ENCODE measurements around the gene SULT6B1. TPM values are rescaled to one million over a fixed set of nuclear protein-coding genes. Genes with fewer than 3 reads are reported as not detected.

SULT6B1 gene
- total RNA-seq, 1 donor from 2014 or later, result not detected

DNA sequence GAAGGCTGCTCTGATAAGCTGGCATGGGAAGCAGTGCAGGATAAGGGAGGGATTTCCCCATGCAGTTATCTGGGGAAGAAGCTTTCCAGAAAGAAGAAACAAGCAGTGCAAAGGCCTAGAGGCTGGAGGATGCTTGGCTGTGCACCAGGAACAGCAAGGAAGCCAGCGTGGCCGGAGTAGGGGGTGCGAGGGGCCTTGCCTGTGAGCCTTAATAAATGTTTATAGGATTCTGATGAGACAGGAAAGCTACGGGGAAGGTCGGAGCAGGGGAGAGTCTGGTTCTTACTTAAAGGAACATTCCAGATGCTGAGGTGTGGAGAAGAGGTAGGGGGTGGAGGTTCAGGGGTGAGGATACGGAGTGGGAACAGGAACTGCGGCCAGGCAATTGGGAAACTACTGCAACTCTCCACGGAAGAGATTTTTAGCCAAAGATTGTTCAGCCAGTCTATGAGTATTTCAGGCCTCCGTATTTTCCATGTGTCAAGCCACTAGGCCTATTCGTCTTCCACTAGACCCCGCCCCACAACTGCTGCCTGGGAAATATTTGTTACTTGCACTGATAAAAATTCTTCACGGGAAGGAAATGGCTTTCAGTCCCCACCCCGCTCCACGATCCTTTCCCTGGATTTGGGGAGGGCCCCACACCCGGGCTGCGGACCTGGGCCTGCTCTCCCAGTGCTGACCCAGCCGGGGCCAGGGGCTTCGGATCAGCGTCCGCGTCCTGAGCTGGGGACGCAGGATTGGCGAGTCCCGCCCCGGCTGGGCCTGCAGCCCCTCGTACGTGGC, 32.2 kb downstream of the SULT6B1 start:
- intact Hi-C loops (cut with DNase I), result no loop called here
- TF ChIP-seq POLR2AphosphoS5 (IDR thresholded peaks at IDR 0.05; ENCODE audit: insufficient read depth in 1 of 2, low read depth in 1 of 2) (peak in 1 of 2 donors; percentile 19), POLR2A (IDR thresholded peaks at IDR 0.05) (no peak)
- peak in 1 of 2 donors; percentile 89 for DNase-seq (ENCODE audit: extremely low spot score in 2 of 2)
- Histone ChIP-seq H3K4me1 (peaks cover 19% of the 10 kb centered on the region), H3K4me3 (peak overlapping the region; percentile 66 to 82), H3K27ac (peak overlapping the region; percentile 92), H3K27me3 (no peaks in the 10 kb centered on the region), H3K9me3 (no peaks in the 10 kb centered on the region), H3K36me3 (no peaks in the 10 kb centered on the region)

DNA sequence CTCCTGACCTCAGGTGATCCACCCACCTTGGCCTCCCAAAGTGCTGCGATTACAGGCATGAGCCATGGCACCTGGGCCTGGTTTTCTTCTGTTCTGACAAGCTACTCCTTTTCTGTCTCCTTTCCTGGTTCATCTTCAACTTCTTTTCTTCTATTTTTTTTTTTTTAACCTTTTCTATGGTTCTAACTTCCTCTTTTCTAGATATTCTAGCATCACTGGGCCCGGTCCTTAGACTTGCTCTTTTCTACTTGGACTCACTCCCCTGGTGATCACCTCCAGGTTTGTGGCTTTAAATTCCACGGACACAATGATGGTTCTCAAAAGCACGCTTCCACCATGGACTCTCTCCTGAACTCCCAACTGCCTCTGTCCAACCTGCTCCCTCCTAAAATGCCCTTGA, 33.7 kb downstream of the SULT6B1 start:
- Histone ChIP-seq H3K27ac (no peak overlapping the region), H3K9me3 (no peaks in the 10 kb centered on the region), H3K27me3 (no peaks in the 10 kb centered on the region), H3K4me1 (peaks cover 27% of the 10 kb centered on the region), H3K36me3 (no peaks in the 10 kb centered on the region), H3K4me3 (no peak overlapping the region)
- intact Hi-C loops (cut with DNase I), result no loop called here
- no peak for DNase-seq (ENCODE audit: extremely low spot score in 2 of 2)
- no peak for TF ChIP-seq POLR2A (IDR thresholded peaks at IDR 0.05)
- no peak for TF ChIP-seq POLR2AphosphoS5 (IDR thresholded peaks at IDR 0.05; ENCODE audit: insufficient read depth in 1 of 2, low read depth in 1 of 2)

DNA sequence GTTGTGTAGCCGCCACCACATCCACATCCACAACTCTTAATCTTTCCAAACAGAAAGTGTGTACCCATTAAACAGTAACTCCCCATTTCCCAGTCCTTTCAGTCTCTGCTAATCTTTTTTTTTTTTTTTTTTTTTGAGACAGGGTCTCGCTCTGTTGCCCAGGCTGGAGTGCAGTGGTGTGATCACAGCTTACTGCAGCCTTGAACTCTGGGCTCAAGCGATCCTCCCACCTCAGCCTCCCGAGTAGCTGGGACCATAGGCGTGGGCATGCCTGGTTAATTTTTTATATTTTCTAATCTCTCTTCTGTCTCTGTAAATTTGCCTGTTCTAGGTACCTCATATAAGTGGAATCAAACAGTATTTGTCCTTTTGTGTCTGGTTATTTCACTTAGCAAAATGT, 35.2 kb downstream of the SULT6B1 start:
- H3K27me3 ChIP-seq, result no peaks in the 10 kb centered on the region
- no peak for DNase-seq (ENCODE audit: extremely low spot score in 2 of 2)
- H3K27ac ChIP-seq, result no peak overlapping the region
- H3K4me3 ChIP-seq, result no peak overlapping the region
- intact Hi-C loops (cut with DNase I), result no loop called here
- H3K4me1 ChIP-seq, result peaks cover 31% of the 10 kb centered on the region
- no peak for TF ChIP-seq CTCF (IDR thresholded peaks at IDR 0.05)
- no peak for TF ChIP-seq POLR2A (IDR thresholded peaks at IDR 0.05)
- no peak for TF ChIP-seq POLR2AphosphoS5 (IDR thresholded peaks at IDR 0.05; ENCODE audit: insufficient read depth in 1 of 2, low read depth in 1 of 2)
- H3K36me3 ChIP-seq, result peaks cover 0 to 6% of the 10 kb centered on the region in 2 donors
- H3K9me3 ChIP-seq, result no peaks in the 10 kb centered on the region

DNA sequence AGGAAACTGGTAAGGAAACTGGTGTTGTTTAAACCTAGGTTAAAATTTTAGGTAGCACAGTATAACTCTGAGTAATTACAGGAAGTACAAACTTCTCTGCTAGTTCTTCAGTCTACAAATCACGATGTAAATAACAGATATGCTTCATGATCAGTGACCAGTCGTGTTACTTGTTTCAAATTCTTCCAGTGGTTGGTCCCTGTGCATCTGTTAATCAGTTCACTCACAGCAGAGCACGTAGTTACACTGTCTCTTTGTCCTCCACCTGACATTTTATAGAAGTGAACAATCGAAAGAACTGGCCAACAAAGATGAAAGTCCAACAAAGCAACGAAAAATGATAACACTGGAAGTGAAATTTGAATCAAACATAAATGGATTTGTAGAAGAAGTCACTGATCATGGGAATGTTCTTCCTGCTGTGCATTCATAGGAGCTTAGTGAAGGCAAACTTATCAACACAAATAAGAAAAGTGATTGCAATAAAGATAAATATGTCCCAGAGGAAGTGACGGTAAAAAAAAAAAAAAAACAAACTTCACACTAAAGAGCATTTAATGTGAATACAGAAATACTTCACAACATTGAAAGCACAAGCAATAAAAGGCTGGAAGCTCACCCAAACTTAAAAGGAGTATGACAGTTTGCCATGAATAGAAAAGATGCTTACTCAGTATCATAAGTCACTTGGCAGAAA, 38.7 kb downstream of the SULT6B1 start:
- Histone ChIP-seq H3K9me3 (no peaks in the 10 kb centered on the region), H3K27me3 (no peaks in the 10 kb centered on the region), H3K4me1 (peaks cover 16% of the 10 kb centered on the region), H3K4me3 (no peak overlapping the region), H3K27ac (no peak overlapping the region), H3K36me3 (peaks cover 0 to 24% of the 10 kb centered on the region in 2 donors)
- TF ChIP-seq POLR2A (IDR thresholded peaks at IDR 0.05) (no peak), POLR2AphosphoS5 (IDR thresholded peaks at IDR 0.05; ENCODE audit: insufficient read depth in 1 of 2, low read depth in 1 of 2) (no peak)
- intact Hi-C loops (cut with DNase I), result no loop called here
- DNase-seq (ENCODE audit: extremely low spot score in 2 of 2), result no peak

GRCh38 chr2:37148325-37148724, 40.1 kb downstream of the SULT6B1 start:
- peaks cover 0 to 36% of the 10 kb centered on the region in 2 donors for H3K36me3 ChIP-seq
- intact Hi-C loops (cut with DNase I), result no loop called here
- H3K4me3 ChIP-seq, result no peak overlapping the region
- H3K4me1 ChIP-seq, result peaks cover 12% of the 10 kb centered on the region
- no peaks in the 10 kb centered on the region for H3K27me3 ChIP-seq
- H3K27ac ChIP-seq, result no peak overlapping the region
- DNase-seq (ENCODE audit: extremely low spot score in 2 of 2), result no peak
- TF ChIP-seq CTCF (IDR thresholded peaks at IDR 0.05) (no peak), POLR2AphosphoS5 (IDR thresholded peaks at IDR 0.05; ENCODE audit: insufficient read depth in 1 of 2, low read depth in 1 of 2) (no peak), POLR2A (IDR thresholded peaks at IDR 0.05) (no peak)
- H3K9me3 ChIP-seq, result no peaks in the 10 kb centered on the region

DNA sequence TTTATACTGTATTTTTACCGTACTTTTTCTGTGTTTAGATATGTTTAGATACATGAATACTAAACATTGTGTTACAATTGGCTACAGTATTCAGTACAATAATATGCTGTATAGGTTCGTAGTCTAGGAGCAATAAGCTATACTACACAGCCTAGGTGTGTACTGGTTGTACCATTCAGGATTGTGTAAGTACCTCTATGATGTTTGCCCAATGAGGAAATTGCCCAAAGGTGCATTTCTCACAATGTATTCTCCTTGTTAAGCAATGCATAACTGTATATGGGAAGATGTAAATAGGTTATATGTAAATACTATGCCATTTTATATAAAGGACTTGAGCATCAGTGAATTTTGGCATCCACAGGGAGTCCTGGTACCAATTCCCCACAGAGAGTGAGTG, 42.4 kb downstream of the SULT6B1 start:
- Histone ChIP-seq H3K9me3 (no peaks in the 10 kb centered on the region), H3K36me3 (peaks cover 2 to 47% of the 10 kb centered on the region in 2 donors)

More for the DNA sequence above, 42.4 kb downstream of the SULT6B1 start:
- Histone ChIP-seq H3K4me1 (peaks cover 12% of the 10 kb centered on the region), H3K27ac (no peak overlapping the region), H3K4me3 (no peak overlapping the region), H3K27me3 (no peaks in the 10 kb centered on the region)
- intact Hi-C loops (cut with DNase I), result no loop called here
- no peak for TF ChIP-seq CTCF (IDR thresholded peaks at IDR 0.05)
- TF ChIP-seq POLR2A (IDR thresholded peaks at IDR 0.05), result no peak
- TF ChIP-seq POLR2AphosphoS5 (IDR thresholded peaks at IDR 0.05; ENCODE audit: insufficient read depth in 1 of 2, low read depth in 1 of 2), result no peak
- DNase-seq (ENCODE audit: extremely low spot score in 2 of 2), result no peak
